GM12878 (cell line): Measurements from ENCODE around the gene CTNNA1.

Source experiments
- CTCF ChIP-seq, 3 experiments: IDR thresholded peaks in 2 of 3; conservative IDR thresholded peaks in 1 of 3; 2 replicates each; pipeline ENCODE4 v1.5.1; 2011; ENCODE audit warnings: low read depth in 3 of 3, low read length in 3 of 3, mild to moderate bottlenecking in 3 of 3, control low read depth in 2 of 3, moderate library complexity in 2 of 3, inconsistent platforms in 1 of 3, mixed read lengths in 1 of 3; ENCODE audit not compliant: control insufficient read depth in 2 of 3, insufficient read depth in 1 of 3; ENCODE audit errors: extremely low read depth in 1 of 3
- ESRRA ChIP-seq: IDR thresholded peaks from 2 replicates; pipeline ENCODE4 v1.6.1; 2012; ENCODE audit warnings: mild to moderate bottlenecking, low read length, improper control_type of control experiment
- HDAC6 ChIP-seq: fragments of 200-600 bp; sonication (generic); IDR thresholded peaks from one replicate; pipeline ENCODE4 v1.8.0; 2017; ENCODE audit warnings: antibody characterized with exemption; ENCODE audit not compliant: unreplicated experiment
- KLF5 ChIP-seq: fragments of 450-650 bp; IDR thresholded peaks from 2 replicates; pipeline ENCODE4 v1.6.1; 2014; ENCODE audit warnings: mild to moderate bottlenecking; ENCODE audit not compliant: partially characterized antibody
- PAX5 ChIP-seq: IDR thresholded peaks from 2 replicates; pipeline ENCODE4 v1.6.1; 2011; ENCODE audit warnings: low read depth, low read length, borderline replicate concordance
- POLR2A ChIP-seq: IDR thresholded peaks from 2 replicates; pipeline ENCODE4 v1.6.1; 2011; ENCODE audit warnings: low read depth, mild to moderate bottlenecking, low read length
- SIN3A ChIP-seq: IDR thresholded peaks from 2 replicates; pipeline ENCODE4 v1.6.1; 2012; ENCODE audit warnings: low read depth, low read length, improper control_type of control experiment
- SP1 ChIP-seq: IDR thresholded peaks from one replicate; pipeline ENCODE4 v1.6.1; 2011; ENCODE audit warnings: low read depth, low read length
- SUPT20H ChIP-seq: IDR thresholded peaks from 2 replicates; pipeline ENCODE4 v1.6.1; 2011; ENCODE audit warnings: low read depth, mild to moderate bottlenecking, low read length, moderate library complexity, borderline replicate concordance; ENCODE audit not compliant: control insufficient read depth
- SUZ12 ChIP-seq: fragments of 200-600 bp; sonication (generic); IDR thresholded peaks from one replicate; pipeline ENCODE4 v1.6.1; 2018; ENCODE audit warnings: antibody characterized with exemption, mild to moderate bottlenecking; ENCODE audit not compliant: unreplicated experiment
- YY1 ChIP-seq: IDR thresholded peaks from 2 replicates; pipeline ENCODE4 v1.6.1; 2011; ENCODE audit warnings: low read depth, mild to moderate bottlenecking, low read length
- ZBTB33 ChIP-seq: fragments of 450-650 bp; IDR thresholded peaks from 2 replicates; pipeline ENCODE4 v1.6.1; 2017; ENCODE audit warnings: mild to moderate bottlenecking
- TF ChIP-seq, protein P1 (sequence below): fragments of 450-650 bp; IDR thresholded peaks from 2 replicates; pipeline ENCODE4 v1.6.1; 2017; ENCODE audit warnings: antibody characterized with exemption, mild to moderate bottlenecking, moderate library complexity

GRCh38 chr5:138873466-138874221 lies 120.4 kb downstream of the CTNNA1 start:
- no peak for TF ChIP-seq SUZ12
- TF ChIP-seq CTCF (IDR thresholded peaks at IDR 0.05 in 2 of 3, conservative IDR thresholded peaks at IDR 0.05 in 1 of 3; ENCODE audit: control insufficient read depth in 2 of 3, extremely low read depth in 1 of 3, insufficient read depth in 1 of 3, low read depth in 3 of 3, low read length in 3 of 3): no peak
- TF ChIP-seq ZBTB33: no peak
- TF ChIP-seq PAX5: no peak
- TF ChIP-seq POLR2A: no peak
- no peak for TF ChIP-seq YY1
- no peak for TF ChIP-seq SP1
- no peak for TF ChIP-seq SIN3A
- no peak for TF ChIP-seq HDAC6
- TF ChIP-seq, protein P1, sequence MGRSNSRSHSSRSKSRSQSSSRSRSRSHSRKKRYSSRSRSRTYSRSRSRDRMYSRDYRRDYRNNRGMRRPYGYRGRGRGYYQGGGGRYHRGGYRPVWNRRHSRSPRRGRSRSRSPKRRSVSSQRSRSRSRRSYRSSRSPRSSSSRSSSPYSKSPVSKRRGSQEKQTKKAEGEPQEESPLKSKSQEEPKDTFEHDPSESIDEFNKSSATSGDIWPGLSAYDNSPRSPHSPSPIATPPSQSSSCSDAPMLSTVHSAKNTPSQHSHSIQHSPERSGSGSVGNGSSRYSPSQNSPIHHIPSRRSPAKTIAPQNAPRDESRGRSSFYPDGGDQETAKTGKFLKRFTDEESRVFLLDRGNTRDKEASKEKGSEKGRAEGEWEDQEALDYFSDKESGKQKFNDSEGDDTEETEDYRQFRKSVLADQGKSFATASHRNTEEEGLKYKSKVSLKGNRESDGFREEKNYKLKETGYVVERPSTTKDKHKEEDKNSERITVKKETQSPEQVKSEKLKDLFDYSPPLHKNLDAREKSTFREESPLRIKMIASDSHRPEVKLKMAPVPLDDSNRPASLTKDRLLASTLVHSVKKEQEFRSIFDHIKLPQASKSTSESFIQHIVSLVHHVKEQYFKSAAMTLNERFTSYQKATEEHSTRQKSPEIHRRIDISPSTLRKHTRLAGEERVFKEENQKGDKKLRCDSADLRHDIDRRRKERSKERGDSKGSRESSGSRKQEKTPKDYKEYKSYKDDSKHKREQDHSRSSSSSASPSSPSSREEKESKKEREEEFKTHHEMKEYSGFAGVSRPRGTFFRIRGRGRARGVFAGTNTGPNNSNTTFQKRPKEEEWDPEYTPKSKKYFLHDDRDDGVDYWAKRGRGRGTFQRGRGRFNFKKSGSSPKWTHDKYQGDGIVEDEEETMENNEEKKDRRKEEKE: no peak
- TF ChIP-seq SUPT20H: no peak
- no peak for TF ChIP-seq KLF5
- no peak for TF ChIP-seq ESRRA
